AG10803 (cell line): Measurements from ENCODE around the gene LTBP4.
A peak's percentile ranks its signal among the peaks of the same experiment; 100 is the strongest.

Experiments used
- DNase-seq: peaks from one replicate; pipeline ENCODE4 v3.0.0; 2010; ENCODE audit warnings: low read depth
- H3K4me3 ChIP-seq: 2 replicates; pipeline ENCODE4 v1.5.1; 2011; ENCODE audit warnings: mild to moderate bottlenecking, low read length, control low read depth
- CTCF ChIP-seq: conservative IDR thresholded peaks from 2 replicates; pipeline ENCODE4 v1.5.1; 2011; ENCODE audit warnings: mild to moderate bottlenecking, low read length, control low read depth, inconsistent platforms

Gene LTBP4

DNA sequence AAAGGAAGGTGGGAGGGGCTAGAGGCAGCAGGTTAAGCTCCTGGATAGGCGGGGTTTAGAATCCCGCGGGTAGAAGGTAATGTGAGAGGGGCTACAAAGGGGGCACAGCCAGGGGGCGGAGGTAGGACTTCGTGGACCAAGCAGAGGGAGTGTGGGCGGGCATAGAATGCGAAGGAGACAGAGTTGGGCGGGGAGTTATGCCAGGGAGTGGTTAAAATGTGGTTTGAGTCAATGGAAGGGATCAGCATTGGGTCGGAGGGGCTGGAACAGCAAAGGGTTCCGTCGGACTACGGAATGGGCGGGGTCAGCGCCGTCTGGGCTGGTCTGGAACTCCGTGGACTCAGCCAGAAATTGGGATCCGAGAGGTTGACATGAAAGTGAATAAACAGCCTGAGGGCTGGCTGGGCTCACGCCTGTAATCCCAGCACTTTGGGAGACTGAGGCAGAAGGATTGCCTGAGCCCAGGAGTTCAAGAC lies 3.0 kb downstream of the LTBP4 start:
- no peak for TF ChIP-seq CTCF
- peak overlapping the region; percentile 58 for H3K4me3 ChIP-seq
- DNase-seq, result no peak

- TF ChIP-seq CTCF, result no peak
- no peak for DNase-seq
- H3K4me3 ChIP-seq, result peak overlapping the region; percentile 55
These were observed 3.6 kb downstream of the LTBP4 start for GRCh38 chr19:40604647-40605215.

DNA sequence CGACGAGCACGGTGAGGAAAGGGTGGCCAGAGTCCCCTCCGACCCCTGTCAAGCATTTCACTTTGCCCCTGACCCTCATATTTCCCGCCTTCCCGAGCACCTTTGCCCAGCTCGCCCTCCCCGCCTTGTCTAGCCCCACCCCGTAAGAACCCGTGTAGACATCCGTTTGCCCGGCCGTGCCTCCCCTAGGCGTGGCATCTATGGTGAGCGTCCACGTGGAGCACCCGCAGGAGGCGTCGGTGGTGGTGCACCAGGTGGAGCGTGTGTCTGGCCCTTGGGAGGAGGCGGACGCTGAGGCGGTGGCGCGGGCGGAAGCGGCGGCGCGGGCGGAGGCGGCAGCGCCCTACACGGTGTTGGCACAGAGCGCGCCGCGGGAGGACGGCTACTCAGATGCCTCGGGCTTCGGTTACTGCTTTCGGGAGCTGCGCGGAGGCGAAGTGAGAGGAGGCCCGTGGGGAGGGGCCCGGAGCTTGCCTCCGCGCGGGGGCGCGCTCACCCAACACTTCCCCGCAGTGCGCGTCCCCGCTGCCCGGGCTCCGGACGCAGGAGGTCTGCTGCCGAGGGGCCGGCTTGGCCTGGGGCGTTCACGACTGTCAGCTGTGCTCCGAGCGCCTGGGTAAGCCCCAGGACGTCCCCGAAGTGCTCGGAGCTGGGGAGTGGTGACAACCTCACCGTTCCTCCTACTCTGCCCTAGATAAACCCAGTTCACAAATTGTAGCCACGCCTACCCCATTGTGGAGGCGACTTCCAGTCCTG lies 4.2 kb downstream of the LTBP4 start:
- DNase-seq, result peak; percentile 46
- 0 out of 2 replicates have a peak, but pooled peaks have one; percentile 1 for TF ChIP-seq CTCF
- peak overlapping the region; percentile 55 for H3K4me3 ChIP-seq

GRCh38 chr19:40607311-40608239 lies 6.4 kb downstream of the LTBP4 start:
- no peak overlapping the region for H3K4me3 ChIP-seq
- TF ChIP-seq CTCF, result no peak
- no peak for DNase-seq

DNA sequence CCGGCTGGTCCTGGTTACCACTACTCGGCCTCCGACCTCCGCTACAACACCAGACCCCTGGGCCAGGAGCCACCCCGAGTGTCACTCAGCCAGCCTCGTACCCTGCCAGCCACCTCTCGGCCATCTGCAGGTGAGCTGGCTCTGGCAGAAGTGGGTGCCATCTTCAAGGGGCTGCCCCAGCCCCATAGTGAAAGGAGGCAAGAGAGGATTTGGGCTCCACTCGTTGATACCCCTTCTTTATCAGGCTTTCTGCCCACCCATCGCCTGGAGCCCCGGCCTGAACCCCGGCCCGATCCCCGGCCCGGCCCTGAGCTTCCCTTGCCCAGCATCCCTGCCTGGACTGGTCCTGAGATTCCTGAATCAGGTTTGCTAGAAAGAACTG lies 7.1 kb downstream of the LTBP4 start:
- TF ChIP-seq CTCF, result no peak

GRCh38 chr19:40608957-40609356 lies 7.8 kb downstream of the LTBP4 start:
- TF ChIP-seq CTCF, result no peak
- no peak for DNase-seq
- no peak overlapping the region for H3K4me3 ChIP-seq

More for the DNA sequence above, 7.1 kb downstream of the LTBP4 start:
- DNase-seq, result no peak
- H3K4me3 ChIP-seq, result no peak overlapping the region
